ENCODE data around the gene OSBPL8.

DNA sequence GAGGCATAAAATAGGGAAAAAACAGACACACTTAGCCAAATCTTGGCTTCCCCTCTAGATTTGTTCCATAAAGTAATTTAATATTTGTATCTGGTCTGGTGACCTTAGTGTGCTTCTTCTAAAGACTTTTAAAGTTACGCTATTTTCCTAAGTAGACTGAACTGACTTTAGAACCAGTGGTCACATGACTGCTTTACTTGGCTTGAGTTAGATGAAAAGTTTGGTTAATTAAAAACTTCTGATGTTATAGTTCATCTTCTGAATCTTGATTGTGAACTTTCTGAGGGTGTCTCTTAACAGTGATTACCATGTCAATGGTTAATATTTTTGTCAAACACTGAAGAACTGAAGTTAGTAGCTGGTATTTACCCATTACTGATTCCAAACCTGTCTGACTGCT lies 214.0 kb downstream of the OSBPL8 start:
- TF ChIP-seq EZH2 (IDR thresholded peaks at IDR 0.05; ENCODE audit: insufficient read depth, poor library complexity, severe bottlenecking) (no peak), EZH2phosphoT487 (IDR thresholded peaks at IDR 0.05; ENCODE audit: insufficient read depth, low read depth) (no peak)
